Measurements from ENCODE around the gene BAHCC1. TPM values are rescaled to one million over a fixed set of nuclear protein-coding genes. Genes with fewer than 3 reads are reported as not detected.
A peak's percentile ranks its signal among the peaks of the same experiment; 100 is the strongest.

BAHCC1 gene
- total and polyA plus RNA-seq, 9 of the 15 experiments (the other 6 are each of a cell fraction or from before 2014, with no cell fraction given) = 0.14 to 26.9 (median 5.0) TPM

- intact Hi-C loops (cut with micrococcal nuclease) = no loop called here
- peak in 2 of 4 experiments; percentile 54 to 57 for DNase-seq (ENCODE audit: extremely low read depth in 1 of 4, low spot score in 3 of 4)
- no peak for ATAC-seq
- no peak overlapping the region for H3K4me2 ChIP-seq (ENCODE audit: insufficient read depth, low read length)
- TF ChIP-seq MGA (IDR thresholded peaks at IDR 0.05) (0 out of 2 replicates have a peak, but pooled peaks have one; percentile 30), CREB1 (IDR thresholded peaks at IDR 0.05) (no peak), CREB1 (CRISPR knock-in tag; IDR thresholded peaks at IDR 0.05) (no peak)
- no peak overlapping the region for H3K9ac ChIP-seq (ENCODE audit: insufficient read depth in 1 of 2, low read depth in 2 of 2, low read length in 2 of 2)
- H4K20me1 ChIP-seq (replicated peaks; ENCODE audit: control insufficient read depth, insufficient read depth, low read length) = no peaks in the 10 kb centered on the region
- no peaks in the 10 kb centered on the region for H3K27me3 ChIP-seq (ENCODE audit: control insufficient read depth in 2 of 2, insufficient read depth in 2 of 2, low read length in 2 of 2)
- no peak overlapping the region for H2AFZ ChIP-seq (ENCODE audit: low read depth, low read length)
- H3K27ac ChIP-seq (ENCODE audit: extremely low read depth, low read depth, low read length) = no peak overlapping the region
- CTCF ChIA-PET (ENCODE audit: low intra/inter-chr PET ratio) = no interaction called here
- H3K4me1 ChIP-seq (replicated peaks in 1 of 2; ENCODE audit: control insufficient read depth in 2 of 2, insufficient read depth in 2 of 2, low read length in 2 of 2) = peaks cover 20 to 45% of the 10 kb centered on the region in 2 experiments
- H3K9me3 ChIP-seq (replicated peaks; ENCODE audit: control insufficient read depth, insufficient read depth, low read depth, low read length) = no peaks in the 10 kb centered on the region
- WGBS (ENCODE audit: insufficient coverage, low coverage, missing lambda C conversion rate) = 55% methylated on average over 11 of the region's 12 CpGs
- no peak for FAIRE-seq
- no peak overlapping the region for H3K4me3 ChIP-seq
- no peaks in the 10 kb centered on the region for H3K9me1 ChIP-seq (ENCODE audit: control insufficient read depth, insufficient read depth, low read length)
- in situ Hi-C loops (cut with MboI) = no loop called here
- no peaks in the 10 kb centered on the region for H3K79me2 ChIP-seq (ENCODE audit: control insufficient read depth, insufficient read depth, low read length)
- H3K36me3 ChIP-seq (ENCODE audit: control insufficient read depth, insufficient read depth, low read length) = no peaks in the 10 kb centered on the region
- POLR2A ChIA-PET = no interaction called here
- no TSS peak for BruUV-seq (replicated peaks)
These were observed 28.1 kb upstream of the BAHCC1 start for GRCh38 chr17:81367171-81367570.
